Left cardiac atrium (tissue), 4 donors: ENCODE results near the gene DIAPH3. TPM values are rescaled to one million over a fixed set of nuclear protein-coding genes. Genes with fewer than 3 reads are reported as not detected.
"Not testable (repeated sequence)": the region's sequence is repeated elsewhere in the genome, so short reads cannot be mapped to it uniquely, and the experiment has no call there.

ENCODE experiments used
- ATAC-seq, 2 donors: fragments of 200-7000 bp; cut with Tn5 transposase; one replicate each; pipeline ENCODE4 v1.9.1; 2020; ENCODE audit warnings: mild to moderate bottlenecking in 2 of 2, moderate library complexity in 2 of 2
- DNase-seq: peaks from one replicate; pipeline ENCODE4 v3.0.0-alpha.2; 2020
- intact Hi-C, 2 donors: fragments of 100-400 bp; cut with DNase I; formaldehyde crosslinking; loops; one replicate each; pipeline versions ENCODE4 v1.14.1 to v1.15.1; 2022 to 2023
- total RNA-seq, 2 donors: library from RNA; stranded (reverse); fragmentation: NEBNext Ultra II Directional; extraction: Animal tissue kit (Norgen Biotek cat#: 25700); gene quantifications; one replicate each; pipeline ENCODE4 v1.2.1, GENCODE V29; 2021
- donor health status: DM: no; HTN: yes; CAD: no.
- donor health status: DM: no; HTN: yes; CAD: no; lungs with severe emphysema.
- donor health status: DM: yes; HTN: yes; CAD: no.
- donor health status: Dilated cardiomyopathy.

The DIAPH3 gene
- total RNA-seq, 2 donors from 2014 or later: 0.26 to 0.50 TPM

DNA sequence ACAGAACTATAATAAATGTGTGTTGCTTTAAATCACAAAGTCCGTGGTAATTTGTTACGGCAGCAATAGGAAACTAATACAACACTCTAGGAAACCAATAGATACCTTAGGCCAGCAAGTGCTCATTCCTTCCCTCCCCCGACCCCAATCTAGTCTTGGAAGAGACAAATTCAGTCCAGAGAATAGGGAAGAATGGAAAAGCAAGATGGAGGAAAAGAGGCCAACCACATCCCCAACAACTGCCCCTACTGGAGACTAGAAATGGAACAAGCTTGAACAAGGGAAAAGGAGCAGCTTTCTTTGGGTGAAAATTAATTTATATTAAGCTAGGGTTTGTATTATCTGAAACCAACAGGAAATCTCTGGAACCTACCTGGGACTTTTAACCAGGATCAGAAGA, 54.4 kb downstream of the DIAPH3 start:
- ATAC-seq (no peak), DNase-seq (no peak)
- intact Hi-C loops: no loop called here

DNA sequence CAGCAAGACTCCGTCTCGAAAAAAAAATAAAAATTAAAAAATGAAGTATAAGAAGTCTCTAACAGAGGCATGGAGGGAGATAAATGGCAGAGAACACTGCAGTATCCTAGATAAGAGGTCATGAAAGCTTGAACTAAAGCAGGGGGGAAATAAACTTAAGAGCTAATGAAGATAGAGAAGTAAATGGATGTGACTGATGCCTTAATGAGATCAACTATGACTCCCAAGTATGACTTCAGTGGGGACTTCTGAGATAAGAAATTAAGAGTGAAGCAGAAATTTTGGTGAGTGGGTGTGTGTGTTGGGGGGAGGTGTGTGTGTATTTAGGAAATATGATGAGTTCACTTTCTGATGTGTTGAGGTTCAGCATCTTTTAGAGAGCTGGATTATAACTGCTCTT, 55.1 kb downstream of the DIAPH3 start:
- DNase-seq (no peak), ATAC-seq (no peak)
- intact Hi-C loops: no loop called here

DNA sequence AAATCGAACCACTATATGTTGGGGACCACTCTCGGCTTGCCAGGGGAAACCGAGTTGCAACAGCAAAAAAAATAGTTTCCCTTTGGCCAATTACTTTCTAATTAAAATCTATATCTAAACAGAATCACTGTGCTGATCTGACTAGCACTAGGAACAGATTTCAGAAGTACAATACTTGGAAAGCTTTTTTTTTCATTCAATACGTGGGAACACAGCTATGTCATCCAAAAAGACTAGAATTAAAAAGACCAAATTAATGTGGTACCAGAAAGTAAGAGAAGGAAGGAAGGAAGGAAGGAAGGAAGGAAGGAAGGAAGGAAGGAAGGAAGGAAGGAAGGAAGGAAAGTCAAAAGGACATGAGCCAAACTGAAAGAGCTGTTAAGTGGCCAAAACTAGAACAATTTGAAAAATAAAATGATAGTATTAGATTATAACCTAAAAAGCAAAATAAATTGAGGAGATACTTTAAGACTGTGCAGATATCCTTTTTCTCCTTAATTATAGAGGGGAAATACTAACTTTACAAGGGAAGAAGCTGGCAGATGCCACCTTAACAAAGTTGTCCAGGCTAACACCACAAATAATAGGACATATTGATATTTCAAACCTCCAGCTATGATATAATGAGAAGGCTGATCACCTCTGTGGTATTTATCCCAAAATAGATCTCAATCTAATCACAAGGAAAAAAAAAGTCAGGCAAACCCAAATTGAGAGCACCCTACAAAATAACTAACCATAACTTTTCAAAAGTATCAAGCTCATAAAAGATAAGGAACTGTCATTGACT, 63.9 kb downstream of the DIAPH3 start:
- DNase-seq (no peak), ATAC-seq (no peak)
- intact Hi-C loops: no loop called here

- intact Hi-C loops: no loop called here
- DNase-seq: no peak
- ATAC-seq: no peak
Measured at GRCh38 chr13:60095300-60095699, 68.4 kb downstream of the DIAPH3 start.

DNA sequence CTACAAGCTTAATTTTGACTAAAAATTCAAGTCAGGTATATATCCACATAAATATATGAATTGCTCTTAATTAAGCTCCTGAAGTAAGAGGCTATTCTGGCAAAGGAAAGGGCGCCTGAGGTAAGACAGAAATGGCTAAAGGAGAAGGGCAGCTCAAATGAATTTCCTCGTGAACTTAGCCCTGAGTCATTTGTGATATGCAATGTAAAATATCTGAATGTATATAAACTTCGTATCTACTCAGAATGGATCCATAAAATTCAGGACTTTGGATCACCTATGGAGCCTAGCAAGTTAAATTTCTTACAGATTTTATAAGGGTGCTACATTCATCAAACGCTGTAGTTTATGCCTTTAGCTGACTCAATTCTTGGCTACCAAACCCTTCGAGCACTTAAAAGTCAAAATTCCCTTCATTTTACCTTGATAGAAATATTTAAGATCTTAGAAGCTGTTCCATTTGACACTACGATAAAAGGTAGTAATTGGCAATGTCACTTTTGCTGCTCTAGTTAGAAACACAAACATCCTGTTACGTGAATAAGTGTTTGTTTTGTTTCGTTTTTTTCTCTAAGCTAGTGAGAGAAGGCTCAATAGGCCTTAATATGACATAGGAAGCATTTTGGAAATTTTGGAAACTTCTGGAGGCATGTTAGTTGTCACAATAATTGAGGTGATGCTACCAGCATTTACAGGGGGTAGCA, 69.2 kb downstream of the DIAPH3 start:
- intact Hi-C loops: no loop called here
- ATAC-seq (no peak), DNase-seq (no peak)

DNA sequence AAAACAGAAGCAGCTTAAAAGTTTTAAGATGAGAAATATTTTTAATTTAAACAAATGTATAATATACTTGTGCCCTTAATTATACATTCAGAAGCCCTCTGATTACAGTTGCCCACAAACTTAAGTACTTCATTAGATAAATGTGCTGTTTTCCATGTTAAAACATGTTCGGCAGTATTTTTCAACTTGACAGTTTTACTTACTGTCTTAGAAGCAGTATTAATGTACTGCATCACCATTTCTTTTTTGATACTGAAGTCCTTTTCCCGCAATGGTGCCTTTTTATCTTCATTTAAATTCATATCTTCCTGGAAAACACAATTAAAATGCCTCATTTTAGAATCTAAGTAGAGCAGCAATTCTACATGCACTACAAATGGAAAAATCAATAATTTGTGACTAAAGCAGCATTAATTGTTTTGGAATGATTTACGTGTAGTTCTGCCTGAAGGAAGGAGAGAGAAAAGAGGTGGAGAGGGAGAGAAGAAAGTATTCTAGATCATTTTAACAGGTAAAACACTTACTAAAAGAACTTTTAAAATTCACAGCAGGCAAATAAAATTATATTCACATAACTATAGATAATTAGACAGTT, 70.2 kb downstream of the DIAPH3 start:
- ATAC-seq (no peak), DNase-seq (no peak)
- intact Hi-C loops: no loop called here

GRCh38 chr13:60091573-60091972, 72.2 kb downstream of the DIAPH3 start:
- intact Hi-C loops: no loop called here
- ATAC-seq: no peak
- no peak for DNase-seq

DNA sequence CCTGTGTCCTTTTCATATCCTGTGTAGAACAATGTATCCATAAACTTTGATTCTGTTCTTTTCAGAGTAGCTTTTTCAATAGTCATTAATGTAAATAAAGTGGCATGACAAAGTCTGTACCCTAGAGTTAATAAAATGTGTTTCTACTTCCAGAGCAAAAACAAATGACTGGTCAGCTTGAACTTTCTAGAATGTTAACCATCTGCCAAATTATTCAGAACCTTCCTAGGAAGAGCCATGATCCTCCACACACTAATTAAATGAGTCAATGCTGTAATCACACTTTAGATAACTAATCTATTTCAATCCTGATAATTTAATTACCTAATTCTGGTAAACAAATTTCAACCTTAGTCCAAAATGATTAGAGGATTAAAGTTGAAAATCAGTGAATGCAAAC, 73.2 kb downstream of the DIAPH3 start:
- ATAC-seq: no peak
- intact Hi-C loops: no loop called here

DNA sequence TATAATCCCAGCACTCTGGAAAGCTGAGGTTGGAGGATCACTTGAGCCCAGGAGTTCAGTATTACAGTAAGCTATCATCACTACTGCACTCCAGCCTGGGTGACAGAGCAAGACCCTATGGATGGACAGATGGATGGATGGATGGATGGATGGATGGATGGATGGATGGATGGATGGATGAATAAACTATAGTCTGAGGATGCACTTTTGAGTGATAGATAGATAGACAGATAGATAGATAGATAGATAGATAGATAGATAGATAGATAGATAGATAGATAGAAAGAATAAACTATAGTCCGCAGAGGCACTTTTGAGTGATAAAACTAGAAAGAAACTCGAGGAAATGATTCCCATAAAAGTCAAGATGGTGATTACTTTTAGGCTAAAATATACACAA, 79.9 kb downstream of the DIAPH3 start:
- DNase-seq, ATAC-seq, intact Hi-C loops: not testable (repeated sequence)

More for the DNA sequence above, 73.2 kb downstream of the DIAPH3 start:
- no peak for DNase-seq

- DNase-seq: no peak
- intact Hi-C loops: no loop called here
- ATAC-seq: no peak
Measured at GRCh38 chr13:60080850-60081249, 82.9 kb downstream of the DIAPH3 start.

GRCh38 chr13:60078226-60078625, 85.5 kb downstream of the DIAPH3 start:
- intact Hi-C loops: no loop called here
- ATAC-seq: no peak
- DNase-seq: no peak

DNA sequence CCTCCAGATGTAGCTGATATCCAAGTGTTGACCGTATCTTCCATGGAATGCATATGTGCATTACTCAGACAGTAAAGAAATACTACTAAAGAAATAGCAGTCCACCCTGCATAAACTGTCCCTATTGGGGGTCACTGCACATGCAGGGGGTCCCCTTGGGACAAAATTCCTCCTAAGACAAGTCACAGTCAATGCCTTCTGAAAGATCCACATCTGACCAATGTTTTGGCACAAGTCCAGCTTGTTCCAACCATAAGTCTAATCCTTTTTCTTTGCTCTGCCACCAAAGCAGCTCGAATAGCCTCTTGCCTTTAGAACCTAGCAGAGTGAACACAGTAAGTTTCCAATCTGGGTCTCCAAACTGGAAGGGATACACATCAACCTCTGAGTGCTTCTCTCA, 87.9 kb downstream of the DIAPH3 start:
- intact Hi-C loops: no loop called here
- ATAC-seq (no peak), DNase-seq (no peak)

DNA sequence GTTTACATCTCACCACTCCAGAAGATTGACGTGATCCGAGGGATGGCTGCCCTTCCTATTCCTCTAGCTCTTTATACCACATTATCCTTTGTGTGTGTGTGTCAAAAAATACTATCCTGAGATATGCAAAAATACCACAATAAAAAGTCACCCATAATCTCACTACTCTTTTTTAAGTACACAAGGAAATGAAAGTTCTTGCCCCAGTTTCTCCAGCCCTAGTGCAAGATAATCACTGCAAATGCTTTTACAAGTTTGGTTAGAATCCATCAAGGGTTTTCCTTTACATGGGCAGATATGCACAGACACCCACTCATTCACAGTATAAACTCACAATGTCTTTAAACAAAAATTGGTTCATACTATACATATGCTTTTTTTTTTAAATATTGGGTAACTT, 89.3 kb downstream of the DIAPH3 start:
- intact Hi-C loops: no loop called here

DNA sequence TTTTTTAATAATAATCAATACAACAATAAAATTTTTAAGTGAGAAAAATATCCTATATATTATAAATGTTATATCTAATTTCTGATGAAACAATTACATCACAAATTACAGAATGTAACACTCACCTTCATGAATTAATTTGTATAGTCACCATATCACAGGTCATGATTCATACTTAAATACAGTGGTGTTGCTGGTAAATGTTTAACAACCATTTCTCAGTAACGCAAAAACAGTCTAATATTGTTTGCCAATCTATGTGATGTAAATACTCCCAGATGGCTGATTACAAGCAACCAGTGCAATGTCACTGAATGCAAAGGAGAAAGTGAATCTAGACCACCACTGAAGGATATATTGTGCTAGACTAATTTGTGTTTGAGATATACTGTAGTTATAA, 97.5 kb downstream of the DIAPH3 start:
- ATAC-seq (no peak), DNase-seq (no peak)
- intact Hi-C loops: no loop called here

More for the DNA sequence above, 89.3 kb downstream of the DIAPH3 start:
- DNase-seq (no peak), ATAC-seq (no peak)

- intact Hi-C loops: no loop called here
- no peak for DNase-seq
- ATAC-seq: no peak
Measured at GRCh38 chr13:60062502-60062901, 101.2 kb downstream of the DIAPH3 start.

- ATAC-seq (no peak), DNase-seq (no peak)
- intact Hi-C loops: no loop called here
Measured at GRCh38 chr13:60061737-60062136, 102.0 kb downstream of the DIAPH3 start.

- intact Hi-C loops: no loop called here
- ATAC-seq: no peak
Measured at GRCh38 chr13:60051754-60052285, 111.9 kb downstream of the DIAPH3 start.

DNA sequence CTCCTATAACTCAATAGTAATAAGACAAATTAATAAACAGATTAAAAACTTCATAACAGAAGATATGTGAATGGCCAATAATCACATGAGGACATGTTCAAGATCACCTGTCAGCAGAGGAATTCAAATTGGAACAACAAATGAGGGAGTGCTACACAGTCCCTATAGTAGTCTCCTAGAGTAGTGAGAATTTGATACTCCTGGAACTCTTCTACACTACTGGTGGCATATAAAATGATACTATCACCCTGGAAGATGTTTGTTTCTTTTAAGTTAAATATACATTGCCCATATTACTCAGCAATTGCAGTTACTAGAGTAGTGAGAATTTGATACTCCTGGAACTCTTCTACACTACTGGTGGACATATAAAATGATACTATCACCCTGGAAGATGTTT, 115.4 kb downstream of the DIAPH3 start:
- intact Hi-C loops, DNase-seq, ATAC-seq: not testable (repeated sequence)

More at GRCh38 chr13:60051754-60052285, 111.9 kb downstream of the DIAPH3 start:
- no peak for DNase-seq

DNA sequence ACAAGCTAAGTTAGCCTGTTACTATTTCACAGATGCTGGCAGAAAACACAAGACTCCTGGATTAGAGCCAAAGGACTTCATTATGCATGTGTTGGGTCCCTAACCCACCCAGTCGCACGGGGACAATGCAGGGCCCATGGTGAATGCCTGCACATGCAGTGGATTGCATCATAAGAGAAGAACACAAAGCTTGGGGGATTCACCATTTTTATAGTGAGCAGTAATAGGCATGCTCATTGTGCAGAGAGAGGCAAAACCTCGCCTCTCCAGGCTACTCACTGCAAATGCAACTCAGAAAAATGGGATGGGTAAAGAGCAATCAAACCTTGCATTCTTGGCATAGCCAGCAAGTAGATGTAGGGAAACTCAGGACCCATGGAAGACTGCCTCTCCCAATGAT, 115.8 kb downstream of the DIAPH3 start:
- intact Hi-C loops: no loop called here
- ATAC-seq (no peak), DNase-seq (no peak)

- DNase-seq (no peak), ATAC-seq (no peak)
- intact Hi-C loops: no loop called here
Measured at GRCh38 chr13:60044321-60044720, 119.4 kb downstream of the DIAPH3 start.
